GM18867 (cell line): ENCODE measurements around the gene ADAM22.
A peak's percentile ranks its signal among the peaks of the same experiment; 100 is the strongest.

Source experiments
- ATAC-seq: cut with Tn5 transposase; IDR thresholded peaks from one replicate; pipeline ENCODE4 v1.9.1; 2021; ENCODE audit warnings: mild to moderate bottlenecking, moderate library complexity; ENCODE audit not compliant: unreplicated experiment

ADAM22 gene

GRCh38 chr7:88214456-88214855 lies 280.4 kb downstream of the ADAM22 start:
- ATAC-seq: no peak

- no peak for ATAC-seq
Measured at GRCh38 chr7:88215295-88215694, 281.2 kb downstream of the ADAM22 start.

- ATAC-seq: no peak
Measured at GRCh38 chr7:88216276-88216675, 282.2 kb downstream of the ADAM22 start.

GRCh38 chr7:88217675-88218428 lies 283.8 kb downstream of the ADAM22 start:
- ATAC-seq: peak; percentile 77

GRCh38 chr7:88218429-88218745 lies 284.3 kb downstream of the ADAM22 start:
- ATAC-seq: no peak

GRCh38 chr7:88218836-88219605 lies 285.0 kb downstream of the ADAM22 start:
- peak; percentile 32 for ATAC-seq

- ATAC-seq: peak; percentile 67
Measured at GRCh38 chr7:88219781-88220747, 286.0 kb downstream of the ADAM22 start, which contains the start of gene SRI. SRI (minus strand) TSS chr7:88220038; CDS start chr7:88220026, 12 bp downstream.

GRCh38 chr7:88223265-88223664 lies 289.2 kb downstream of the ADAM22 start:
- ATAC-seq: no peak

- no peak for ATAC-seq
Measured at GRCh38 chr7:88224601-88225275, 290.7 kb downstream of the ADAM22 start.

- no peak for ATAC-seq
Measured at GRCh38 chr7:88226201-88226600, 292.1 kb downstream of the ADAM22 start.

GRCh38 chr7:88226886-88227516 lies 292.9 kb downstream of the ADAM22 start:
- no peak for ATAC-seq

- ATAC-seq: no peak
Measured at GRCh38 chr7:88229302-88229995, 295.4 kb downstream of the ADAM22 start.

- ATAC-seq: no peak
Measured at GRCh38 chr7:88230646-88231045, 296.6 kb downstream of the ADAM22 start.

- no peak for ATAC-seq
Measured at GRCh38 chr7:88233828-88234227, 299.8 kb downstream of the ADAM22 start.

- no peak for ATAC-seq
Measured at GRCh38 chr7:88239852-88240251, 305.8 kb downstream of the ADAM22 start.

GRCh38 chr7:88243345-88243909 lies 309.4 kb downstream of the ADAM22 start:
- ATAC-seq: peak; percentile 85

GRCh38 chr7:88244258-88244657 lies 310.2 kb downstream of the ADAM22 start:
- ATAC-seq: no peak
